ENCODE measurements around the gene ATP6AP1.

ATP6AP1 gene

DNA sequence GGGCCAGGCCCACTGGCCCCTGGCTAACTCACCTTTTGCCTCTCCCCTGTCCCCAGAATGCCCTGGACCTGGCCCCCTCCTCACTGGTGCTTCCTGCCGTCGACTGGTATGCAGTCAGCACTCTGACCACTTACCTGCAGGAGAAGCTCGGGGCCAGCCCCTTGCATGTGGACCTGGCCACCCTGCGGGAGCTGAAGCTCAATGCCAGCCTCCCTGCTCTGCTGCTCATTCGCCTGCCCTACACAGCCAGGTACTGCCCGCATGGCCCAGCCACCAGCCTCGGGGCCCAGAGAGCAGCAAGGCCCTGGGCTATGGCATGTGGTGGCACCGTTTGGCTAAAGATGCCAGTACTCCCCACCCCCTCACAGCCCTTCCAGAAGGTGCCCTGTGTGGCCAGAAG lies 3.7 kb downstream of the ATP6AP1 start:
- no peak for DNase-seq
- TF ChIP-seq POLR2A (IDR thresholded peaks at IDR 0.05; ENCODE audit: low read length) (no peak), GATA1 (IDR thresholded peaks at IDR 0.05; ENCODE audit: low read depth, low read length) (no peak)

DNA sequence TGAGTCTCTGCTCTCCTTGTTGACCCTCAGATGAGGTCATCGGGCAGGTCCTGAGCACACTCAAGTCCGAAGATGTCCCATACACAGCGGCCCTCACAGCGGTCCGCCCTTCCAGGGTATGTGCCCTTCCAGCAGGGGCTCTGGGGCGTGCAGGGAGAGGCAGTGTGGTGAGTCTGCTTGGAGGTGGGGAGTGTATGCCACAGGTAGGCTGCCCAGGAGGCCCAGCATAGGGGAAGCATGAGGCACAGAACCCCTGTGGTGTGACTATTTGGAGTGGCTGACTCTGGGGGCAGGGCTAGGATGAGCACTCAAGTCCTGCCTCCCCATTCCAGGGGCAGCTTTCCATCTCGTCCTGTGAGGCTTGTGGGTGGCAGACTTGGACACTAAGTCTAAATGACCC lies 5.1 kb downstream of the ATP6AP1 start:
- no peak for DNase-seq
- TF ChIP-seq POLR2A (IDR thresholded peaks at IDR 0.05; ENCODE audit: low read length) (no peak), GATA1 (IDR thresholded peaks at IDR 0.05; ENCODE audit: low read depth, low read length) (no peak)

DNA sequence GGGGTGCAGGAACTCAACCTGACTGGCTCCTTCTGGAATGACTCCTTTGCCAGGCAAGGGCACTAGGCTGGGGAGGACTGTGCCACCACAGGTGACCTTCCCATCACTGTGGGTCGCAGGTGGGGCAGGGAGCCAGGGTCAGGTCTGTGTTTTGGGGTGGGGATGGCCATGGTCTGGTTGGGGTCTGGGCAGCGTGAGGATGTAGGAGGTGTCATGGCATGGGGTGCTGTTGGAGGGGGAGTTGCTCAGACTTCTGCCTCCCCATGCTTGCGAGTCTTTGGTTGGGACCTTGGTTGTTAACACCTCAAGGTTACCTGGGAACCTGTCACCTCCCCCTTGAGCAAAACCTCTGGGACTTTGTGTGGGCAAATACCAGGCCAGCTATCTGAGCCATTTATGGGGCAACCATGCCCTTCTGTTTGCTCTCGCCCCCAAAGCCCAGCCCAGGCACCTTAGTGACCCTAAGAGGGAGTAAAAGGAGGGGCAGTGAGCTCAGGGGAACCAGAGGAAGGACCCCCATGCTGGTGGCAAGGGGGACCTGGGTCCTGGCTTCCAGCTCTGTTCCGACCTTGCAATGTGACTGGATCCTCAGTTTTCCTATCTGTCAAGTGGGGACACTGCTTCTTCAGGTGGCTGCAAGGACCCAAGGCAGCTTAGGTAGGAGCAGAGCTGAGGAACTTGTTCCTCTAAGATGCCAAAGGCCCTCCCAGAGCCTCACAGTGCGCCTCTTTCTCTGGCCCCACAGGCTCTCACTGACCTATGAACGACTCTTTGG lies 6.1 kb downstream of the ATP6AP1 start:
- no peak for TF ChIP-seq GATA1 (IDR thresholded peaks at IDR 0.05; ENCODE audit: low read depth, low read length)
- DNase-seq: no peak

DNA sequence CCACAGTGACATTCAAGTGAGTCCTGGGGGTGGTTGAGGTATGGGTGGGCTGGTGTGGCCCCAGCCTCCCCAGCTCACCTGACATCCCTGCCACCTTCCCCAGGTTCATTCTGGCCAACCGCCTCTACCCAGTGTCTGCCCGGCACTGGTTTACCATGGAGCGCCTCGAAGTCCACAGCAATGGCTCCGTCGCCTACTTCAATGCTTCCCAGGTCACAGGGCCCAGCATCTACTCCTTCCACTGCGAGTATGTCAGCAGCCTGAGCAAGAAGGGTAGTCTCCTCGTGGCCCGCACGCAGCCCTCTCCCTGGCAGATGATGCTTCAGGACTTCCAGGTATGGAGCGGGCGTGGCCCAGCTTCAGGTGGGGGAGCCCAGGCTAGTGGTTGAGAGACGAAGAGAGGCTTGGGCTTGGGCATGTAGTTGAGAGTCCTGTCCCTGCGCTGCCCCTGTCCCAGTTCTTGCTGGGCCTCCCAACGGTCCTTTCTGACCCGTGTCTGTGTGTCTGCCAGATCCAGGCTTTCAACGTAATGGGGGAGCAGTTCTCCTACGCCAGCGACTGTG lies 6.8 kb downstream of the ATP6AP1 start:
- TF ChIP-seq POLR2A (IDR thresholded peaks at IDR 0.05; ENCODE audit: low read length) (no peak), GATA1 (IDR thresholded peaks at IDR 0.05; ENCODE audit: low read depth, low read length) (no peak)
- no peak for DNase-seq

DNA sequence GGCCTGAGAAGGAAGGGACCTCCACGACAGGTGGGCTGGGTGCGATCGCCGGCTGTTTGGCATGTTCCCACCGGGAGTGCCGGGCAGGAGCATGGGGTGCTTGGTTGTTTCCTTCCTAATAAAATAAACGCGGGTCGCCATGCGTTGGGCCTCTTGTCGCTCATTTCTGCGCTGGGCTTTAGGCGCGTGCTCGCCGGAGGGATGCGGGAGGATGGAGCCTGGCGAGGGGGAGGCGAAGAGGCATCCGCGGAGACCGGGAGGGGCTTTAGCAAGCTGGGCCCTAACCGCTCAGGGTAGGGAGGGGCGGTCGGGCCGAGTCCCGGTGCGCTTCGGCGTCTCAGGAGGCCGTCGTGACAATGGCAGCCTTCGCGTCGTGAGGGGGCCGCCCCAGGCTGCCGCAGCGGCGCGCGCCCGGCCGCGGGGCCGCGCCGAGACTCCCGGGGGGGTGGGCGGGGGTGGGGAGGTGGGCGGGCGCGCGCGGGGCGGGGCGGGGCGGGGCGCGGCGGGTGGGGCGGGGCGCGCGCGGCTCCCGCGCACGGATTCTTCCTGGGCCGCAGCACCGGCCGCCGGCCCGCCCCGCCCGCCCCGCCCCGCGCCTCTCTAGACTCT lies 8.0 kb downstream of the ATP6AP1 start:
- peak; percentile 77 to 84 for DNase-seq
- TF ChIP-seq GATA1 (IDR thresholded peaks at IDR 0.05; ENCODE audit: low read depth, low read length): no peak
- no peak for TF ChIP-seq POLR2A (IDR thresholded peaks at IDR 0.05; ENCODE audit: low read length)

DNA sequence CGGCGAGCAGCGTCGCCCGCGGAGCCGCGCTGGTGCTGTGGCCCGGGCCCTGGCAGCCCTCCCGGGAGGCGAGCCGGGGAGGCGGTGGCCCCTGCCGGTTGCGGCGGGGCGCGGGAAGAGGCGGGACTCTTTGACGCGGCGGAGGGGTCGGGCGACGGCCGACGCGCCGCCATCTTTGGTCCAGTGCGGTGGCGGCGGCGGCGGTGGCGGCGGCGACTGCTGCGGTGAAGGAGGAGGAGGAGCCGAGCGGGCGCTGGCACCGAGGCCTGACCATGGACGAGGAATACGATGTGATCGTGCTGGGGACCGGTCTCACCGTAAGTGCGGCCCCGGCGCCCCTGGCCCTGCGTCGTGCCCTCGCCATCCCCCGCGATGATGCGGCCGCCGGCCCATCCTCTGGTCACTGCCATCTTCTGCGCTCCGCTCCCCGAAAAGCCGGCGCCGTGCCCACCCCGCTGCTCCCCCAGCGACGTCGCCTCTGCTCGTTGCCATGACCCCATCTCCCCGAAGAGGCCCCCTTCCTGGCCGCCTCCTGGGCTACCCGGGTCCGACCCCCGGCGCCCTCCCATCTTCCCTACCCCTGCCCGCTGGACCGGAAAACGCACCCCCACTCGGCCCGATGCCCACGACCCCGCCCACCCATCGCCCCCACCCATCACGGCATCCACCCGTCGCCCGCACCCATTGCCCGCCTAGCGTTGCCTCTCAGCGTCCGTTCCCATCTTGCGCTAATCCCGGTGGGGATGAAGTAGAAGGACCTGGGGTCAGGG lies 8.7 kb downstream of the ATP6AP1 start, which contains the start of gene GDI1:
Gene GDI1, plus strand, starts transcription at position 172 of the 770 bp plus-strand sequence. Its CDS starts 101 bp downstream, at position 273.
- TF ChIP-seq GATA1 (IDR thresholded peaks at IDR 0.05; ENCODE audit: low read depth, low read length) (no peak), POLR2A (IDR thresholded peaks at IDR 0.05; ENCODE audit: low read length) (peak; percentile 27)

DNA sequence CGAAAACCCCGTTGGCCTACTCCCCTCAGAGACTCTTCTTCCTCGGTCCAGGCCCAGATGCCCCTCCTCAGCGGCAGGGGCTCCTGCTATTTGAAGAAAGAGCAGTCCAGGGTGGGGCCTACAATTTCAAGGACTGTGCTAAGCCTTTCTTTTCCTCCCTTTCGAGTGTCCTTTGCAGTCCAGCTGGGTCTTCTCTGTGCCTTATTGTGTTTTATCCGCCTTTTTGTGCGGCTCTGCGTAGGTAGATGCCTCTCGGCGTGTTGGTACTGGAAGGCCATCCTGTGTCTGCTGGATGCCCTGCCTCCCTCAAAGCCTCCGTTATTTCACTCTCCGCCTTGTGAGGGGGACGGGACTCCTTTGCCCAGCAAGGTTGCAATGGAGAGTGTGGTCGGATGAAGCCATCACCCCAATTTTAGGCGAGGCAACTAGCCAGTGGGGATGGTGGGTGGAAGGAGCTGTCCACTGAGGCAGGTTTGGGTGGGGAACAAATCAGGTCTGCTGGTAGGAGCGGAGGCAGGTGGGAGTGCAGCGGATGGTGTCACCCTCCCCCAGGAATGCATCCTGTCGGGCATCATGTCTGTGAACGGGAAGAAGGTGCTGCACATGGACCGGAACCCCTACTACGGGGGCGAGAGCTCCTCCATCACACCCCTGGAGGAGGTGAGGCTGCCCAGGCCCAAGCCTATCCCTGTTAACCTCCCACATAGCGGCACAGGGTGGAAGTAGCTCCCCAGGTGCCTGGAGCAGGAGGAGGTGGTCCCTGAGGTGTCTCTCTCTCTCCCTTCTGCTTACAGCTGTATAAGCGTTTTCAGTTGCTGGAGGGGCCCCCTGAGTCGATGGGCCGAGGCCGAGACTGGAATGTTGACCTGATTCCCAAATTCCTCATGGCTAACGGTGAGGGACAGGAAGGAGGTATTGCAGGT lies 9.8 kb downstream of the ATP6AP1 start:
- DNase-seq: no peak
- TF ChIP-seq POLR2A (IDR thresholded peaks at IDR 0.05; ENCODE audit: low read length): no peak

More for the DNA sequence above, 8.7 kb downstream of the ATP6AP1 start, which contains the start of gene GDI1:
- DNase-seq: peak; percentile 77 to 84

DNA sequence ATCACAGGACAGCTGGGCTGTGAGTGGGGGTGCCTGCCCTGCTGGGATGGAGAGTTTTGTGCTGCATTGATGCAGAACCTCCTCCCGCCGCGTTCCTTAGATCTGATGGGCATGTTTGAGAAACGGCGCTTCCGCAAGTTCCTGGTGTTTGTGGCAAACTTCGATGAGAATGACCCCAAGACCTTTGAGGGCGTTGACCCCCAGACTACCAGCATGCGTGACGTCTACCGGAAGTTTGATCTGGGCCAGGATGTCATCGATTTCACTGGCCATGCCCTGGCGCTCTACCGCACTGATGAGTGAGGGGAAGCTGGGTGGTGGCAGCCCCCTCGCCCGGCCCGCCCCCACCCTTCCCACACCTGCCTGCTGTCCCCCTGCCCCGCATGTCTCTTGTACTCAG lies 11.4 kb downstream of the ATP6AP1 start:
- TF ChIP-seq POLR2A (IDR thresholded peaks at IDR 0.05; ENCODE audit: low read length) (no peak), GATA1 (IDR thresholded peaks at IDR 0.05; ENCODE audit: low read depth, low read length) (no peak)
- no peak for DNase-seq

DNA sequence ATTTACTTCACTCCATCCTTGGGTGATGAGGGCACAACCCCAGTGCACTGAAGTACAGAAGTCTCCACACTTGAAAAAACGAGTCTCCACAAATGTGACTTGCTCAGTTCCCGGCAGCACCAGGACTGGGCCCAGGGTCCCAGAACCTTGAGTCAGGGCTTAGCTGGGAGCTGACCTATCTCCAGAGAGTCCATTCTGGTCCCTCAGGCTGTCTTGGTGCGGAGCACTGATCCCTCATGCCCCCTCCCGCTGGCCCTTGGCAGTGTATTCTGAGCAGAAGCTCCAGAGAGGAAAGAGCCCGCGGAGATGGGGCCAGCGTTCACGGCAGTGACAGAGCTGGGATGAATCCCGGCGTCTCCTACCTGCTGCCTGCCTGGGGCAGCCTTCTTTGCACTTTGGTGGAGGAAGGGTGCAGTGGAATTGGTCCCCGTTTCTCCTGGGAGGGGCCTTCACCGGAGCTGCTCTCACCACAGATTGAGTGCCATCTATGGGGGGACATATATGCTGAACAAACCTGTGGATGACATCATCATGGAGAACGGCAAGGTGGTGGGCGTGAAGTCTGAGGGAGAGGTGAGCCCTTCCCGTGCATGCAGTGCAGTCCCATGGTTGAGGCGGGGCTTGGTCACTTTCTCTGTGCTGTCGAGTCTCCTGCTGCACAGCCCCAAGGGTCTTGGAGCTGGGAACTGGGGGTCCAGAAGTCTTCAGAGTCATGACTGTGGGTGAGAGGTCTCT lies 12.3 kb downstream of the ATP6AP1 start:
- TF ChIP-seq POLR2A (IDR thresholded peaks at IDR 0.05; ENCODE audit: low read length): no peak
- no peak for TF ChIP-seq GATA1 (IDR thresholded peaks at IDR 0.05; ENCODE audit: low read depth, low read length)
- DNase-seq: no peak

DNA sequence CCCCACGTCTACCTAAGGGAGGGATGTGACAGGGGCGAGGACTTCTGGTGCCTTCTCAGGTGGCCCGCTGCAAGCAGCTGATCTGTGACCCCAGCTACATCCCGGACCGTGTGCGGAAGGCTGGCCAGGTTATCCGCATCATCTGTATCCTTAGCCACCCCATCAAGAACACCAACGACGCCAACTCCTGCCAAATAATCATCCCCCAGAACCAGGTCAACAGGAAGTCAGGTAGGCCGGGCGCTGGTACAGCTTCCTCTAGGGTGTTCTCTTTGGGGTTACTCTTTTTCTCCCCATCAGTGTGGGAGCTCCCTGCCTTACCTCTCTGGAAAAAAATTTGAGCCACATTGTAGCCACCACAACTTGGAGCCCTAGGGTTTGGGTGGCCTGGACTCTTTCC lies 13.1 kb downstream of the ATP6AP1 start:
- DNase-seq: no peak

DNA sequence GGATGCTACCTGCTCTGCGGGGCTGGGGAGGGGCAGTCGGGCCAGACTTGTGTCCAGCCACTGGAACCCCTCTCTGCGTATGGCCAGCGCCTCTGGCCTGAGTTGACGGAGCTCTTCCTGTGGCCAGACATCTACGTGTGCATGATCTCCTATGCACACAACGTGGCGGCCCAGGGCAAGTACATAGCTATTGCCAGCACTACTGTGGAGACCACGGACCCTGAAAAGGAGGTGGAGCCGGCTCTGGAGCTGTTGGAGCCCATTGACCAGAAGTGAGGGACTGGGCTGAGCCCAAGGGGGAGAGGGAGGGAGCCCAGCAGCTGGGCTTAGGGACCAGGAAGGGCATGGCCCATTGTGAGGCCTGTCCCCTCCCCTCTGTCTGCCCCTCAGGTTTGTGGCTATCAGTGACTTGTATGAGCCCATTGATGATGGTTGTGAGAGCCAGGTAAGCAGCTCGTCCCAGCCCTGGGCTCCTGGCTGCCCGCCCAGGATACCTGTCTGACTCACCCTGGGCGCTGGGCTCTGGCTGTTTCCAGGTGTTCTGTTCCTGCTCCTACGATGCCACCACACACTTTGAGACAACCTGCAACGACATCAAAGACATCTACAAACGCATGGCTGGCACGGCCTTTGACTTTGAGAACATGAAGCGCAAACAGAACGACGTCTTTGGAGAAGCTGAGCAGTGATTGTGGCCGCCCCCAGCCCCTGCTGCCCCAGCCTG lies 13.7 kb downstream of the ATP6AP1 start:
- DNase-seq: no peak
- TF ChIP-seq POLR2A (IDR thresholded peaks at IDR 0.05; ENCODE audit: low read length): no peak
- no peak for TF ChIP-seq GATA1 (IDR thresholded peaks at IDR 0.05; ENCODE audit: low read depth, low read length)

More for the DNA sequence above, 13.1 kb downstream of the ATP6AP1 start:
- TF ChIP-seq POLR2A (IDR thresholded peaks at IDR 0.05; ENCODE audit: low read length): no peak
- no peak for TF ChIP-seq GATA1 (IDR thresholded peaks at IDR 0.05; ENCODE audit: low read depth, low read length)

DNA sequence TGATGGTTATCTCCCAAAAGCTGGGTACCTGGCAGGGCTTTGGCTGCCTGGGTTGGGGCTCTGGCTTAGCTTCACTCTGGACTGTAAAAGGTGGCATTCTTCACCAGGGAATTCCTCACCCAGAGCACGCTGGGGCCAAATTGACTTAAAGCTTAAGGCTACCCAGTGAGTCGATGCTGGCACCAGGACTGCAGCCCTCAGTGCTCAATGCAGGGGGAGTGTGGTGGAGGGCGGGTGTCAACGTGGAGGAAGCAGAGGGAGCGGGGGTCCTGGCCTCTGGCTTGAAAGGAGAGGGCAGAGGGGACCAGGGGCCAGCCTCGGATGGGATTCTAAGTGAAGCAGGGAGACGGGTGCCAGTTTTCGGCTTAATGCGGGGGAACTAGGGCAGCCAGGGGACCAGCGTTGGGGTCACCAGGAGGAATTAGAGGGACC lies 15.0 kb downstream of the ATP6AP1 start:
- TF ChIP-seq POLR2A (IDR thresholded peaks at IDR 0.05; ENCODE audit: low read length): no peak
- no peak for TF ChIP-seq GATA1 (IDR thresholded peaks at IDR 0.05; ENCODE audit: low read depth, low read length)
- DNase-seq: peak in 1 of 2 experiments; percentile 47
